A673 (cell line): ENCODE data around the gene CCDC73. TPM values are rescaled to one million over a fixed set of nuclear protein-coding genes. Genes with fewer than 3 reads are reported as not detected.

ENCODE experiments used
- BruUV-seq: library from RNA; stranded (reverse); fragments of 400-500 nt; replicated peaks from 2 replicates; lab custom pipeline; 2021; lab: Mats Ljungman, UMichigan
- CTCF ChIA-PET: fragments of 300-600 bp; sonication (Branson Sonifier 250); formaldehyde crosslinking; loops from one replicate; lab custom pipeline; 2022; ENCODE audit warnings: antibody characterized with exemption; lab: Charles Lee
- POLR2A ChIA-PET: fragments of 300-600 bp; sonication (Branson Sonifier 250); formaldehyde crosslinking; loops from one replicate; lab custom pipeline; 2022; ENCODE audit warnings: antibody characterized with exemption; ENCODE audit not compliant: low non-redundant PET; lab: Charles Lee
- DNase-seq: peaks from one replicate; pipeline ENCODE4 v3.0.0-alpha.2; 2015; ENCODE audit warnings: low spot score
- H3K27ac ChIP-seq: fragments of 200-600 bp; sonication (generic); 2 replicates; pipeline ENCODE4 v1.5.1; 2016; ENCODE audit warnings: mixed run types, low read depth, mild to moderate bottlenecking, mixed read lengths, antibody characterized with exemption, low read length; ENCODE audit not compliant: poor library complexity, severe bottlenecking
- H3K27me3 ChIP-seq: fragments of 200-600 bp; sonication (generic); replicated peaks from 2 replicates; pipeline ENCODE4 v1.6.1; 2017; ENCODE audit warnings: mixed run types, low read depth, mild to moderate bottlenecking, mixed read lengths, antibody characterized with exemption, low read length; ENCODE audit not compliant: insufficient read depth, poor library complexity
- H3K36me3 ChIP-seq: fragments of 200-600 bp; sonication (generic); 2 replicates; pipeline ENCODE4 v1.6.1; 2016; ENCODE audit warnings: mixed run types, mild to moderate bottlenecking, mixed read lengths, antibody characterized with exemption, low read length; ENCODE audit not compliant: insufficient read depth, poor library complexity, severe bottlenecking
- H3K4me1 ChIP-seq: fragments of 200-600 bp; sonication (generic); 2 replicates; pipeline ENCODE4 v1.6.1; 2017; ENCODE audit warnings: mixed run types, mild to moderate bottlenecking, mixed read lengths, antibody characterized with exemption, low read length; ENCODE audit not compliant: insufficient read depth, poor library complexity, severe bottlenecking
- H3K4me3 ChIP-seq: fragments of 200-600 bp; sonication (generic); 2 replicates; pipeline ENCODE4 v1.5.1; 2016; ENCODE audit warnings: low read depth, mixed run types, mild to moderate bottlenecking, mixed read lengths, low read length; ENCODE audit not compliant: poor library complexity, severe bottlenecking
- H3K9me3 ChIP-seq: fragments of 200-600 bp; sonication (generic); 2 replicates; pipeline ENCODE4 v1.6.1; 2016; ENCODE audit warnings: mixed run types, low read depth, mild to moderate bottlenecking, mixed read lengths, antibody characterized with exemption, low read length; ENCODE audit not compliant: poor library complexity, severe bottlenecking
- CTCF ChIP-seq: fragments of 300-800, 200-600 bp; sonication (generic); conservative IDR thresholded peaks from 2 replicates; pipeline ENCODE4 v1.5.1; 2017; ENCODE audit warnings: low read depth, mild to moderate bottlenecking, antibody characterized with exemption, low read length, moderate library complexity, mixed read lengths
- EZH2 ChIP-seq: fragments of 200-600 bp; sonication (generic); IDR thresholded peaks from 2 replicates; pipeline ENCODE4 v1.6.1; 2017; ENCODE audit warnings: borderline replicate concordance, low read depth, mild to moderate bottlenecking, mixed read lengths, antibody characterized with exemption, low read length; ENCODE audit not compliant: poor library complexity, severe bottlenecking
- intact Hi-C: fragments of 100-400 bp; cut with micrococcal nuclease; formaldehyde crosslinking; loops from one replicate; pipeline ENCODE4 v1.10.0; 2022; ENCODE audit not compliant: unreplicated experiment
- total RNA-seq: library from RNA; stranded (reverse); gene quantifications from 2 replicates; pipeline ENCODE4 v1.2.3, GENCODE V29; 2021

The CCDC73 gene
- total RNA-seq, 1 experiment from 2014 or later = not detected

GRCh38 chr11:32583459-32584271 is 210.8 kb downstream of the CCDC73 start, which contains the start of gene EIF3M:
EIF3M (plus strand) TSS chr11:32583831; CDS start chr11:32583888, 57 bp downstream.
- no peaks in the 10 kb centered on the region for H3K9me3 ChIP-seq
- TF ChIP-seq EZH2 (no peak), CTCF (no peak)
- DNase-seq = peak; percentile 100
- ChIA-PET CTCF (interaction anchor here (0.6 to 1.9 kb wide), 2 partner anchors 260 to 488 kb away, joined by 5 to 6 read pairs; no protein-coding TSS in a partner anchor), POLR2A (interaction anchor here (0.5 kb wide), 1 partner anchor 14 kb away, joined by 4 read pairs; no protein-coding TSS in a partner anchor)
- intact Hi-C loops = loop anchor here (5.0 kb wide), 1 partner anchor 196 kb away; no protein-coding TSS in a partner anchor
- peak within 1 kb of the TSS; percentile 91 for H3K27ac ChIP-seq
- peak within 1 kb of the TSS; percentile 67 for H3K4me3 ChIP-seq
- BruUV-seq = no TSS peak
- no peaks in the 10 kb centered on the region for H3K27me3 ChIP-seq
- peaks cover 20% of the 10 kb centered on the region for H3K36me3 ChIP-seq
- peaks cover 33% of the 10 kb centered on the region for H3K4me1 ChIP-seq

DNA sequence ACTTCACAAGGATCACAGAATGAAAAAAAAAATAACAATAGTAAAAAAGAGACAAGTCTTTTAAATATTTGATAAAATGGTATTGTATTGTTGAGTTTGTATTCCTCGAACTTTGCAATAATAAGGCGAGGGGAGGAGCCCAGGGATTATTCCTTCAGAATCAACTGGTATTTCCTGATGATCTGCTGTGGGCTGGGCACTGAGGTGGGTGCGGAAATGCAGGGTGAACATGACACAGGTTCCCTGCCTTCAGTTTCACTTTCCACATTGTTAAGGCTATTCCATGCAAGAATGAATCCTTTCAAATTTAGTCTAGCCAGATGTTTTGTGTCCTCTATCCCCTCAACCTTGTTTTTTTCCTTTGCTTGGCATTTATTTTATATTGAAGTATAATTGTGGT is 212.9 kb downstream of the CCDC73 start:
- intact Hi-C loops = loop anchor here (5.0 kb wide), 1 partner anchor 194 kb away; no protein-coding TSS in a partner anchor
- H3K9me3 ChIP-seq = no peaks in the 10 kb centered on the region
- H3K4me1 ChIP-seq = peaks cover 27% of the 10 kb centered on the region
- H3K27me3 ChIP-seq = no peaks in the 10 kb centered on the region
- H3K27ac ChIP-seq = no peak overlapping the region
- DNase-seq = no peak
- no TSS peak for BruUV-seq
- ChIA-PET POLR2A (no interaction called here), CTCF (no interaction called here)
- peaks cover under 1% of the 10 kb centered on the region for H3K36me3 ChIP-seq
- no peak overlapping the region for H3K4me3 ChIP-seq
- TF ChIP-seq CTCF = no peak
- no peak for TF ChIP-seq EZH2

DNA sequence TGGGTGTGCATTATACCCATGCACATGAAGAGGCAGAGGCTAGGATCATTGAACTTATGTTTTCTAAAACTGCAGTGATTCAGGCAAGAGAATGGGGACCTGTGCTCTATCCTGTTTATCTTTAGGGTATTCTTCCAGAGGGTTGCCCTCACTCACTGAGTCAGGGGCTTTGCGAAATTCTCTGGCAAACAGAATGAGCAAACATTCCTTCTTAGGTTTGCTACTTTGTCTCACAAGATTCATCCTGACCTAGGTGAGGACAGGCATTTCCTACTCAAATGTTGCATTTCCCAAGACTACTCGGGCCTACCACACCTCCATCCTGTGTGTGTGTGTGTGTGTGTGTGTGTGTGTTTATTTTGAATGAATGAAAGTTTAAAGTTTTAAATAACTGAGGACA is 213.5 kb downstream of the CCDC73 start:
- CTCF ChIA-PET = no interaction called here
- intact Hi-C loops = loop anchor here (5.0 kb wide), 1 partner anchor 194 kb away; no protein-coding TSS in a partner anchor
- BruUV-seq = no TSS peak

More for the DNA sequence above, 213.5 kb downstream of the CCDC73 start:
- POLR2A ChIA-PET = no interaction called here
- Histone ChIP-seq H3K27ac (no peak overlapping the region), H3K36me3 (no peaks in the 10 kb centered on the region), H3K9me3 (no peaks in the 10 kb centered on the region), H3K4me1 (peaks cover 21% of the 10 kb centered on the region), H3K4me3 (no peak overlapping the region), H3K27me3 (no peaks in the 10 kb centered on the region)
- DNase-seq = no peak
- TF ChIP-seq EZH2 (no peak), CTCF (no peak)
